Gastroesophageal sphincter (tissue), 4 donors: Measurements from ENCODE around the gene ANKRD13B. TPM values are rescaled to one million over a fixed set of nuclear protein-coding genes. Genes with fewer than 3 reads are reported as not detected.
A peak's percentile ranks its signal among the peaks of the same experiment; 100 is the strongest.

Experiments used
- ATAC-seq: fragments of 150-250 bp; one replicate; pipeline ENCODE4 v1.9.1; 2016; ENCODE audit warnings: mild to moderate bottlenecking, moderate library complexity
- H3K27ac ChIP-seq, 4 donors: fragments of 200-600 bp; sonication (generic) in 3 of 4; 1 replicate in 3 of 4; 2 replicates in 1 of 4; pipeline ENCODE4 v1.5.1; 2016 to 2019
- H3K27me3 ChIP-seq: fragments of 200-600 bp; sonication (generic); one replicate; pipeline ENCODE4 v1.5.1; 2019
- H3K36me3 ChIP-seq, 2 donors: fragments of 200-600 bp; sonication (generic); one replicate each; pipeline ENCODE4 v1.5.1; 2019; ENCODE audit warnings: control low read depth in 1 of 2
- H3K4me1 ChIP-seq, 3 donors: fragments of 200-600 bp; sonication (generic); 1 replicate in 2 of 3; 2 replicates in 1 of 3; pipeline ENCODE4 v1.5.1; 2016 to 2019; ENCODE audit warnings: control low read depth in 2 of 3
- H3K4me3 ChIP-seq, 2 donors: fragments of 200-600 bp; sonication (generic); one replicate each; pipeline ENCODE4 v1.5.1; 2019; ENCODE audit warnings: mild to moderate bottlenecking in 1 of 2, moderate library complexity in 1 of 2
- H3K9me3 ChIP-seq, 3 donors: fragments of 200-600 bp; sonication (generic); one replicate each; pipeline ENCODE4 v1.5.1; 2017 to 2019; ENCODE audit warnings: control low read depth in 2 of 3
- CTCF ChIP-seq, 4 experiments: fragments of 200-600 bp in 2 of 4; fragments of 450-650 bp in 2 of 4; sonication (generic) in 1 of 4; IDR thresholded peaks; one replicate each; pipeline ENCODE4 v1.5.1; 2017 to 2019; ENCODE audit warnings: antibody characterized with exemption in 4 of 4, mild to moderate bottlenecking in 2 of 4, moderate library complexity in 2 of 4
- EP300 ChIP-seq: sonication (generic); formaldehyde crosslinking; IDR thresholded peaks from one replicate; pipeline ENCODE4 v1.6.1; 2017; ENCODE audit warnings: antibody characterized with exemption, mild to moderate bottlenecking
- POLR2A ChIP-seq, 2 donors: fragments of 450-650 bp; IDR thresholded peaks; one replicate each; pipeline ENCODE4 v1.6.1; 2017; ENCODE audit warnings: antibody characterized with exemption in 2 of 2, mild to moderate bottlenecking in 2 of 2, moderate library complexity in 1 of 2
- POLR2AphosphoS5 ChIP-seq: sonication (generic); formaldehyde crosslinking; IDR thresholded peaks from one replicate; pipeline ENCODE4 v1.6.1; 2017; ENCODE audit warnings: antibody characterized with exemption
- WGBS, 2 donors: methylation state at CpG; one replicate each; pipeline ENCODE4 v1.1.5; 2018; ENCODE audit warnings: low coverage in 1 of 2; 5-methylcytosine and 5-hydroxymethylcytosine counted together
- total RNA-seq, 4 donors: library from RNA; depleted of rRNA; stranded (reverse); fragments of >200 nt; gene quantifications; one replicate each; pipeline ENCODE4 v1.1.0, GENCODE V29; 2016

Gene ANKRD13B
- total RNA-seq, 4 donors from 2014 or later = 4.4 to 22.8 (median 10.0) TPM

- WGBS, 2 donors = 8% methylated on average over 6 of the region's 25 CpGs
- TF ChIP-seq POLR2AphosphoS5 = peak; percentile 36
- no peak for TF ChIP-seq POLR2A (IDR thresholded peaks at IDR 0.05)
- no peak for TF ChIP-seq EP300
- peak in 3 of 4 experiments; percentile 83 to 98 (median 90) for TF ChIP-seq CTCF (IDR thresholded peaks at IDR 0.05)
- H3K27ac ChIP-seq = peak overlapping the region; percentile 58 to 98 (median 90)
- ATAC-seq = peak; percentile 65
- no peaks in the 10 kb centered on the region for H3K27me3 ChIP-seq
- no peaks in the 10 kb centered on the region for H3K9me3 ChIP-seq
- no peaks in the 10 kb centered on the region for H3K36me3 ChIP-seq
- peak overlapping the region in 1 of 2 donors; percentile 89 for H3K4me3 ChIP-seq
- peaks cover 0 to 85% (median 58%) of the 10 kb centered on the region in 3 donors for H3K4me1 ChIP-seq
Measured at GRCh38 chr17:29591737-29592608, 959 bp upstream of the ANKRD13B start.

- no CpG with 5 or more reads among the region's 64 CpGs for WGBS, 2 donors
Measured at GRCh38 chr17:29593591-29594518, 923 bp downstream of the ANKRD13B start.

GRCh38 chr17:29594519-29595090 lies 1.7 kb downstream of the ANKRD13B start:
- no peak for ATAC-seq
- Histone ChIP-seq H3K4me3 (peak overlapping the region in 1 of 2 donors; percentile 76), H3K36me3 (no peaks in the 10 kb centered on the region), H3K4me1 (peaks cover 0 to 78% (median 49%) of the 10 kb centered on the region in 3 donors), H3K9me3 (no peaks in the 10 kb centered on the region), H3K27ac (peak overlapping the region in 1 of 4 donors; percentile 76), H3K27me3 (no peaks in the 10 kb centered on the region)
- no peak for TF ChIP-seq POLR2A (IDR thresholded peaks at IDR 0.05)
- no peak for TF ChIP-seq EP300
- no peak for TF ChIP-seq POLR2AphosphoS5
- no peak for TF ChIP-seq CTCF (IDR thresholded peaks at IDR 0.05)
- 47 to 60% methylated on average over 1 to 2 of the region's 11 CpGs for WGBS, 2 donors

More at GRCh38 chr17:29593591-29594518, 923 bp downstream of the ANKRD13B start:
- Histone ChIP-seq H3K4me3 (peak overlapping the region; percentile 60 to 76), H3K9me3 (no peaks in the 10 kb centered on the region), H3K36me3 (no peaks in the 10 kb centered on the region), H3K27ac (peak overlapping the region in 3 of 4 donors; percentile 24 to 76 (median 62)), H3K27me3 (no peaks in the 10 kb centered on the region), H3K4me1 (peaks cover 0 to 78% (median 49%) of the 10 kb centered on the region in 3 donors)
- TF ChIP-seq CTCF (IDR thresholded peaks at IDR 0.05) (peak in 2 of 4 experiments; percentile 13 to 41), POLR2AphosphoS5 (no peak)
- no peak for ATAC-seq

GRCh38 chr17:29595107-29595942 lies 2.4 kb downstream of the ANKRD13B start:
- TF ChIP-seq EP300 (no peak), POLR2AphosphoS5 (no peak), POLR2A (IDR thresholded peaks at IDR 0.05) (no peak), CTCF (IDR thresholded peaks at IDR 0.05) (no peak)
- no CpG with 5 or more reads among the region's 7 CpGs for WGBS, 2 donors
- Histone ChIP-seq H3K9me3 (no peaks in the 10 kb centered on the region), H3K27ac (no peak overlapping the region), H3K27me3 (no peaks in the 10 kb centered on the region), H3K4me1 (peaks cover 0 to 70% (median 42%) of the 10 kb centered on the region in 3 donors), H3K4me3 (no peak overlapping the region), H3K36me3 (no peaks in the 10 kb centered on the region)
- ATAC-seq = no peak
